NCI-H2081 (cell line): ENCODE data around the gene LRP1B.

Experiments
- DNase-seq, 2 experiments: peaks; one replicate each; lab custom pipeline; 2025; lab: John Stamatoyannopoulos, UW

Gene LRP1B

DNA sequence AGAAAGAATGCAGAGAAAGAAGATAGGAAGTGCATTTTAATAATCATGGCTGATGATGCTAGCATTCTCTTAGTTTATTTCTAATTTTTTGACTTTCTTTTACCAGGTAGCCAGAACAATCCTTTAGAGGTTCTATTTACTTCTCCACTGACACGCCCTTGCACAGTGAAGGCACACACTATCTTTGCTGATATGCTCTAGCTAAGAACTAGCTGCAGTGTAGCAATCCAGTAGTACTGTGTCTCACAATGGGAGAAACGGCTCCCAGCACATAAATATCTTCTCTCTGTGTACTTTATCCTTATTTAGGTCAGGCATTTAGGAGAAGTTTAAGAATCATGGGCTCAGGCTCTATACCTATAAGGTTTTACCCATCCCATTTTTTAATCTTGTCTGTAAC, 1005.4 kb downstream of the LRP1B start:
- no peak for DNase-seq

DNA sequence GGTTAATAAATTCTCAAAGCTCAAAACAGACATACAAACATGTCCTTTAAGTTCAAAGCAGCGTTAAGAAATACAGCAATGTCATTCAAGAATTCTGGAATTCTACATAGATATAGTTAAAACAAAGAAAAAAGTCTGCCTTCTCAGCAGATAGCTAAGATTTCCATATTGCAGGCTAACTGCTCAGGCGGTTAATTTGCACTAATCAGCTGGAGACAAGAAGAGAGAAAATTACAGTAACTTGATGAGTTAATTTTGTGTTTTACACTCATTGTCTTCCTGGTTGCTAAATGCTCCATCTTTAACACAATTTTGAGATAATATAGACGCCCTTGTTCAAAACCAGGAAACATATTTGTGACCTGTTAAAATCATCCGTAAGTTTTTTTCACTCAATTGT, 1012.0 kb downstream of the LRP1B start:
- DNase-seq: no peak

DNA sequence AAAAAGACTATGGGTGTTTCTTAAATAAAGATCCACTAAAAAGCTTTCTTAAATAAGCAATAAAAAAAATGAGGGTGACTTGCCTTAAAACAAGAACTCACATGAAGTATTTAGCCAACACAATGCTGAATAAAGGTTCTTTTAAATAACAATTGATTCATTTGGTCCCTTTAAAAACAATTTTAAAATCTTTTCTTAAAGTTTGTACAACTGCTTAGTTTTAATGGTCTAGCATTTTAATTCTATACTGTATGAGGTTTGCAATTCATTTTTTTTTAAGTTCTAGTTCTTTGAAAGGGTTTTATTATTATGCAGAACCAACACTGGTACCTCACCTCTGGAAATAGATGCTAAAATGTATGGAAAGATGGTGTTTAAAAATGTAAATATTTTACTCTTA, 1017.5 kb downstream of the LRP1B start:
- DNase-seq: no peak

DNA sequence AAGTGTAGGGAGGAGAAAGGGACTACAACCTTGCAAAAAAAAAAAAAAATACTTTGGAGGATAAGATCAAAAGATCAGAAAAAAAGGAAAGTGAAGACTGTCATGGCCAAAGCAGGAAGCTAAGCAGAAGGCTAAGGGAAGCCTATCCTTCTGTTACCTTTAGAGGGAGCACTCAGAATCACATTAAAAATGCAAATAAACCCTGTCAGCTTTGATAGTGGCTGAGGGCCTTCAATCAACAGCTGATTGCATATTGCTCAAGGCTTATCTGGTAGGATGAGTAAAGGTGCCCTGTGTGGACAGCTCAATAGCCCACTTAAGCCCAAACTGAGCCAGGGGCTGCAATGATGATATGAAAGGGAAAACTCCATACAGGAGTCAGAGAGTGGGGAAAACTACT, 1021.2 kb downstream of the LRP1B start:
- no peak for DNase-seq

DNA sequence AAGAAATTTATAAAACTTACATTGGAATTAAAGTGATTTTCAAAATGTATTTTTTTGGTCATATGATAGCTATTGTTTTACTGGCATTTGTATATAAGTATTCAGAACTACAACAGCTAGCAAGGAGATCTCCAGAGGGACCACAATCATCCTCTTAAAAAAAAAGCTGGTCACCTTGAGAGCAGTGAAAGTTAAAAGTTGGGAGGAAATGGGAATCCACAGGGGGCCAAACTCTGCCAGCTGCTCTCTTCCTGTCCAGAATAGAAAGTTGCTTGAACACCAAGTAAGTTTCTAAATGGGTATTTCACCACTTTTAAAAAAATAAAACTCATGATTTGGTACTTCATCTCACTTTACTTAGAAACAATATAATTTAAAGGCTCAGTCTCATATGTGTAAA, 1025.1 kb downstream of the LRP1B start:
- DNase-seq: no peak

DNA sequence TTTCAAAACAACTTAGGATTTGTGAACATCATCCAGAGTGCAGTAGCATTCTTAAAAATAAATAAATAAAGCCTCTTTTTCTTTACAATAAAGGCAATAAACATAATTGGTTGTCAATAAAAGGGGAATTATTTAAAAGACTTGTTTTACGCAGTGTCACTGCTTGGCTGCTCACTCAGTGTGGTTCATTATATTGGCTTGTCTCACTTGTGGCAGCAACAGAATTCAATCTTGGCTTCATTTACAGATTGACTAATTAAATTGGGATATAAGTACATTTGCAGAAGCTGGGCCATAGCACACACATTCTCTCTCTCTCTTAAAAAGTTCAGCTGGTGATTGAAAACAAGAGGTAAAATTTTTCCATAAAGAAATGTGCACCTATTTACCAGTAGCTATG, 1027.6 kb downstream of the LRP1B start:
- no peak for DNase-seq

DNA sequence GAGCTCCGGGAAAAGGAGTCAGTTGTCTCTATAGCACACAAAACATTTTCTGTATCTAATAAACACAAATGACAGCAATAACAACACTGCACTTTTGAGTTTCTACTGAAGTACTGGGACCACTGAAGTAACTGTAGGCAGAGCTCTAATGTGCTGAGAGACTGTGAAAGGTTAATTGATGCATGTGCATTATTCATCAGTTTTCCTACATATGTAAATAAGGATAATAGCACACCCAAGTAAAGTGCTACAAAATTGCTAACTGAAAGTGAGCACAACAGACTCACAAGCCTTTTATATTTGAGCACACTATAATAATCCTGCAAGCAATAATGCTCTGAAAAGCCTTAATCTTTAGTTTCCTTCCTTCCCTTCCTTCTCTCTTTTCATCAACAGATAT, 1051.6 kb downstream of the LRP1B start:
- DNase-seq: no peak

DNA sequence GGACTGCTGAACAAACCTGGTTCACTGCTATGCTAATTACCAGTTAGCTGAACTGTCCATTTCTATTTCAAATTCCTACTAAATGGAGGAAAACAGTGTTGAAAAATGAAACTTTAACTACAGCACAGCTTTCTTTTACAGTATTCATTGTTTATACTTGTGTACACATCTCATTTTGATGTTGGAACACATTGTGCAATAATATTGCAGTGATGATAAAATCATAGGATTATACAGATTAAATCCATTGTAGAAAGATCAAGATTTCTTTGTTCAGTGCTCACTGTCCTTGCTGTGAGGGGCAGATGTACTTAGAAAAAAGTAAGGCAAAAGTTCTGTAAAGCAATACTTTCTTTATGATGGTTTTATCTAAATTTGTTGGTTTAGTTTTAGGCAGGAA, 1055.1 kb downstream of the LRP1B start:
- DNase-seq: no peak

DNA sequence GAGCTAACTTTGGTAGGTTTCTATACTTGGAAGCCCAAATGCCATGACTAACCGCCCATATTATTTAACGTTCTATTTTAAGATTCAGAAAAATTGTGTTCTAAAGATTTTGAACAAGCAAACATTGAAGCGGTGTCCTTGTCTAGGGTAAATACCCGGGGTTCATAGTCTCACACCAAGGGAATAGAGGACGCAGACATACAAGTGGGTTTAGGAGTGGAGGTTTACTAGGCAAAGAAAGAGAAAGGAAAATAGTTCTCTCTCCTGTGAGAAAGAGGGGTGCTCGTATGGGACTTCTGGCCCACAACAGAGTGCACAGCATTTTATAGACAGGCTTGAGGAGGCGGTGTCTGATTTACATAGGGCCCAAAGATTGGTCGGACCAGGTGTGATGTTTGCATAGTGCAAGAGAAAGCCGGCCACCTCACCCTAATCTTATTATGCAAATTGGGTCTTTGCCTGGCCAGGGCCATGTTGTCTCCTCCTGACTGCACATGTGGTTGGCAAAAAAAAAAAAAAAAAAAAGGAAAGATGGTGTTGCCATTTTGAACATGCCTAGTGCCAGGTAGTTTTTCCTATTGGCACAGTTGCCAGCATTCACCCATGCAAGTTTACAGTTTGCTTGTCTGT, 1062.6 kb downstream of the LRP1B start:
- DNase-seq: no peak

DNA sequence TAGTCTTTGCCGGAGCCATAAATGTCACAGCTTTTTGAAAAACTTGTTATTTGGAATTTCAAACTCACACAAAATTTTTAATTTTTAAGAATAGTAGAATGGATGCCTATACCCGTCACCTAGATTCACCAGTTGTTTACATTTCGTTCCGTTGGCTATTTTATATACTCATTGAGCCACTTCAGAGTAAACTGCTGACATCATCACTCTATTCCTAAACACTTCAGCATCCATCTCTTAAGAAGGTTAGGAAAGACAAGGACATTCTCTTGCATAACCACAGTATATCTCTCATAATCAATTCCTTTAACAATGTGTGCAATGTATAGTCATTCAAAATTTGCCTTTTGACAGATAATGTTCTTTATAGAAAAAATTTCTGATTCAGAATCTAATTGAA, 1065.8 kb downstream of the LRP1B start:
- no peak for DNase-seq

DNA sequence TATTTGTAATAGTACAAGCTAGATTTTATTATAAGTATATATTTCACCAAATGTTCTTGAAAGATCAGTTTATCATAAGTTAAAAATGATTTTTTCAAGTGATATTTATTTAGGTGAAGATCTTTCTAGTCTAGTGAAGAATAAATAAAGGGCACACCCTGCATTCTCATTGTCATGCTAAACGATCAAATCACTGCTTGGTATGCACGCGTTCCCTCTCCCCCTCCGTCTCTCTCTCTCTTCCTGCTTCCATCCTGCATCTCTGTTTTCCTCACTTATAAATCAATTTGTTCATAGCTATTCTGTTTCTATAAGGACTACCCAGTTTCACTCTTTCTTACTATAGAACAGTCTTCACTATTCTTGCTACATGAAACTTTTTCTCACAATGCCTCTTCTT, 1067.4 kb downstream of the LRP1B start:
- no peak for DNase-seq

DNA sequence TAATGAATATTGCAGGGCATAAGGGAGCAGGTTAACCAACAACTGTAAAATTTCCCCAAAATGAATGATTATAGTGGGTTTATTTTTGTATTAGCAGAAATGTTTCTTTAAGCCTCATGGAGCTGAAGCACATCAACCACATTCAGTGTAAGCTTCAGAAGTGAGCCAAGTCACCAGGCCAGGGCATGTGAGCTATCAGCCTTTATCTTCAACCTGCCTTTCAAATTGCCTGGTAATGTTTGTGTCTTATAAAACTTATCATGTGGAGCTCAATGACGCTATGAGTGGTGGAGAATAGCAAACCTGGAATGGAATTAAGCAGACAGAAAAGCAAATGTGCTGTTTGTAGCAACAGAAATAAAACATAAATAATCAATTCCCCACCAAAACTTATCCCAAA, 1068.4 kb downstream of the LRP1B start:
- no peak for DNase-seq

DNA sequence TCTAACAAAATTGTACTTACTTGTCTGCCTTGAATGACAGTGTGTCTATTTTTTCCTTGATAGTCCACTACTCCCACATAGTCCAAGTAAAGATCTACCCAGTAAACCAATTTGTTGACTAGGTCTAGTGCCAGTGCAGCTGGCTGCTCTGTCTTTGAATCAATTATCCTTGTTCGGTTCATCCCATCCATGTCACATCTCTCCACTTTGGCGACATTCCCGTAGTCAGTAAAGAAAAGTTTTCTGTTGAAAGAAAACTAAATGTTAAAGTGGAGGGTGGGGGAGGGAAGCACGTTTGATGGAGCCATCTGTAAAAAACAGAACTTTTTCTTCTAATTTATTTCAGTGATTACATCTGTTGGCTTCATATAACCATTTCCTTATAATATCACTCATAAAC, 1068.8 kb downstream of the LRP1B start:
- DNase-seq: no peak

DNA sequence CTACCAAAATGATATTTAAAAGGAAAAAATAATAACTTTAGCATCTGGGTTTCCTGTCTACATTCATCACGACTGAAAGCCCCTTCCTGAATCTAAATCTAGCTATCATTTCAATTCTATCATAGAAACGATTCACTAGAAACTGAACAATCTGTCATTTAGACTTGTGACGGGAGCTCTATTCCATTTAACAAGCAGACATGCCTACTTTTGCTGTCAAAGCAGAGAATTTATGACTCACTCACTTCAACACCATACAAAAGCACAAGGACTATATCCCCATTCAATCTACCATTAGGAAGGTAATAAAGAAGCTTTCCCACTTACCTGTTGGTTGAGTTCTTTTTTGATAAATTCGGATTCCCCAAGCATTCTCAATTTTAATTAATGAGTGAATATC, 1072.3 kb downstream of the LRP1B start:
- no peak for DNase-seq

DNA sequence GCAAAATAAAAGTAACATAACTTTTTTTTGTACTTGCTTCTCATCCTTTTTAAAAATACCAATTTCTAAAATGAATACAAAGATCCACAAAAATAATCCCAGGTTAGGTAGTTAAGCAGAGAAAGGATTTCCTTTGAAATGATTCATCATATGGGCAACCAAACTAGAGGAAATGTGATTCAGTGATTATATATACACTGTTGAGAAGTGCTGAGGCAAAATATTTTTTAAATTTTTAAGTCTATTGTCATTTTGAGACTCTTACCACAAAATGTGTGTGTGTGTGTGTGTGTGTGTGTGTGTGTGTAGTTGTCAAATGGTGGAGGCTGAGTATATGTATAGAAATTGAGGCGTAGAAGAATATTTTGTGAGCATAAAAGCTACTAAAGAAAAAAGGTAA, 1075.3 kb downstream of the LRP1B start:
- DNase-seq: no peak

DNA sequence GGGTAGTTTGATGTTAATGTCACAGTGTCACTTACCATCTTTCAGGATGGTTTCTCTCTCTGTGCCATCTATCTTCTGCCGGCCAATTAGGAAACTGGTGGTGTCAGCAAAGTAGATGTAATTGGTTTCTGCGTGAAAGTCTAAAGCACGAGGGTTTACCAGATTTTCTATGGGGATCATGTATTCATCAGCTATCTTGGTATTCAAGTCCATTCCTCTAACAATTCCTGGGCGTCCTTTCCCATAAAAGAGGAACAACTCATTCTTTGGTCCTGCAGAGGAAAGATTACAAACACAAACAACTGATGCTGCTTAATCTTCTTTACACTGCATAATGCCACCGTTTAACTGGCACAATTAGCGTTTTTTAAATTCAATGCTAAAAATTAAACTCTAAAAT, 1081.9 kb downstream of the LRP1B start:
- DNase-seq: no peak

DNA sequence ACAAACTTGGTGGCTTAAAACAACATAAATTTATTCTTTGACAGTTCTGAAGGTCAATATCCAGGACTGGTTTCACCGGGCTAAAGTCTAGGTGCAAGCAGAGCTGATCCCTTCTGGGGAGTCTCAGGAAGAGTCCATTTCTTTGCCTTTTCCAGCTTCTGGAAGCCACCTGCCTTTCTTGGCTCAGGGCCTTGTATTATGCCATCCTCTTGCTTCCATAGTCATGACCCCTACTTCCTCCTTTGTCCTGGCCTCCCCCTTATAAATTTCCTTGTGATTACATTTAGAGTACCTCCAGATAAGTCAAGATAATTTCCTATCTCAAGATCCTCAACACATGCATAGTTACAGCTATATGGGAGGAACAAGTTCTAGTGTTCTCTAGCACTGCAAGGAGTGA, 1089.5 kb downstream of the LRP1B start:
- no peak for DNase-seq

DNA sequence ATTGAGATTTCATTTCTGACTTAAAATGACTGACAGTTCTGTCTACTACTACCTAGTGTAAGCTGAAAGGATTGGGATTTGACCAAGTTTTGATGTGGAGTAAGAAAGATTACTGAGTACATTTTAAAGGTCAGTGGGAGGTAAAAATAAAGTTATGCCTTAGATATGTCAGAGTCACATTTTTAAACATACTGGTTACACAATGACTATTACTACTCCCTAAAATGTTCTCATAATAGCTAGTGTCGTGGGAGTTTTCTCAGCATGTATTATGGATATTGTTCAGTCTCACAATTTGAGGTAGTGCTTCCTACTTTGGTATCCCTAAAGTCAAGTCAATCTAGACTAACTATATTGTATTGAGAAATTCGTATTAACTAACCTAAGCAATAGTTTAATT, 1092.5 kb downstream of the LRP1B start:
- no peak for DNase-seq

DNA sequence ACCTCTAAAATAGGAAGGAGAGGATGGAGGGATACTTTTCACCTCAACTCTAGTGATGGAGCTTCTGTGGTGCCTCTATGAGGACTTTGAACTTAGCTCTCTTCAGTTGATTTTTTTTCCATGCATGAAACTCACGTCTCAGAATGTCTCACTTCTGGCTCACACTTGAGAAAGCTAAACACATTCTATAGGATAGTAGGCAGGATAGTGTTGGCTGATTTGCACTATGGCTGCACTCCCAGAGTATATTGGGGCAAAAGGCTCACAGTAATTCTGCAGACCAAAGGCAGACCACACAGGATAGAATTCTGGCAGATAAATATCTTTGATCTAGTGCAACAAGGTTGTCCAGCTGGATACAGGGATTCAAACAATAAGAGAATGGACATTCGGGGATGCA, 1093.5 kb downstream of the LRP1B start:
- DNase-seq: no peak

DNA sequence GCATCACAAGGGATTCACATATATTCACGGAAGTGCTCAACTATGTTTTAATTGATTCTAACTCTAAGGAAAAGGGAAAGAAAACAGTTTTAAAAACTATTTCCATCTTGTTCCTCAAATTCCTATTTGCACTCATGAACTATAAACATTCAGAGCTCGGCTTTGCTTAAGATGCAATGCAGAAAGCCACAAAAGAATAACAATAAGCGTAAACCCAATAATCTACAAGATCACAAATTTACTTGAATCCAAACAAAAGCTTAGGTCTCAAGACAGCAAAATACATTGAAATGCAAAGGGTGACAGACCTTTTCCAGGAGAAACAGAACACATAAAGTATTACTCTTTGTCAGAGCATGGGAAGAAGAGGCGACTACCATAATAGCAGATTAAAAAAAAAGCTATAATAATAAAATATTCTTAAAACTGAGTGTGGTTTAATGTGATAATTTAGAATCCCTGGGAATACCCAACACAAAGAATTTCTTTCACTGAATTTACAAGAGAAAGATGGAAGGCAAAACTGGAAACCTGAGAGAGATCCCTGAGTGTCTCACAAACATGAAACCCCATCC, 1094.9 kb downstream of the LRP1B start:
- no peak for DNase-seq

DNA sequence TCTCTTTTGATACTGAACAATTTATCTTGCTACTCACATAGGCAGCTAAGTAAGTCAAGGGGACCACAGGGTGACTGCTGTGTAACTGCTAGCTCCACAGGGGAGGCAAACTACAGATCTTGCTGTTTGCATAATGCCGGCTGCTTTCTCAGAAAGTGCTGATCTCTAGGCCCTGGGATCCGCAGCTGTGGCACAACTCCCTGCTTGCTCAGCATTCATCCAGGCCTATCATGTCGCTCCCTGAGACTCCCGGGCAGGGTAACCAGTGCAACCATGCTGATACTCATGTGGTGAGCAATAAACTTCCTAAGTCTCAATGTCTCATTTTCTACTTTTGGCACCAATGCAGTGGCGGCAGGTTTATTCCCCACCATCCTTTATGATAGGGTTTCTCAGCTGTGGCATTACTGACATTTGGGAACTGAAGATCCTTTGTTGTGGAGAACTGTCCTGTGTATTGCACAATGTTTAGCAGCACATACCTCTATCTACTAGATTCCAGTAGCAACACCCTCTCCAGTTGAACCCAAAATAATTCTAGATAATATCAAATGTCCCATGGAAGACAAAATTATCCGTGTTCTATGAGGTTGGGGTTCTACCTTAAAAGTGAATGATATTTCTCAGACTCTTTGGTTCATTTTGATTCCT, 1101.3 kb downstream of the LRP1B start:
- no peak for DNase-seq

DNA sequence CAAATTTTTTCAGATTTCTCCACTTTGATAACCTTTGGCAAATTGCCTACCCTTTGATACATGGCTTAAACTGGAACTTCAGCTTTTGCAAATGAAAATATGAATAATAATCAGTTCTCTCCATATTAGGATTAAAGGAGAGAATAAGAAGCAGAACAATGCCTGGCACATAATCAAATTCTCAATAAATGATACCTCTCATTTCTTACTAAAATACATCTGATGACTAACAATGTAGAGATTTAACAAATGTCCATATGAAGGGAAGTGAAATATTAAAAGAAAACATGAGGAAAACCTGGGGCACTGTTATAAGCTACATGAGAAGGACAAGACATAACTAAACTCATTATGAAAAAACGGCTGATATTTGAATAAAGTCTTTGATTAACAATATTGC, 1103.6 kb downstream of the LRP1B start:
- no peak for DNase-seq

DNA sequence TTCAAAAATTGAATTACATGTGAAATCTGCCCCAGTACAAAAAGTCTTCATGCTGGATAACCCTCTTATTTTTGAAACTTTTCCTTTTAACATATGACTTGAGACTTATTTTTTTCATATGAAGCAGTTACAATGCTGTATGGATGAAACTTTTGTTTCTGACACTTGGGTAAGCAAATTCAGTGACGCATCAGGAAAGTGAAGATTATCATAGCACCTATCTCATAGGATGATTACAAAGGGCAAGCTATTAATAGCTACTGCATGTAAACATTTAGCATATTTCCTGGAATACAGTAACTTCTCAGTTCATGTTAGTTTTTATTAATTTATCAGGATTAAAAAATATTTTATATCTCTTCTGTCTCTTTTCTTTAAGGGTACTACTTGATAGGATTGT, 1109.2 kb downstream of the LRP1B start:
- no peak for DNase-seq

DNA sequence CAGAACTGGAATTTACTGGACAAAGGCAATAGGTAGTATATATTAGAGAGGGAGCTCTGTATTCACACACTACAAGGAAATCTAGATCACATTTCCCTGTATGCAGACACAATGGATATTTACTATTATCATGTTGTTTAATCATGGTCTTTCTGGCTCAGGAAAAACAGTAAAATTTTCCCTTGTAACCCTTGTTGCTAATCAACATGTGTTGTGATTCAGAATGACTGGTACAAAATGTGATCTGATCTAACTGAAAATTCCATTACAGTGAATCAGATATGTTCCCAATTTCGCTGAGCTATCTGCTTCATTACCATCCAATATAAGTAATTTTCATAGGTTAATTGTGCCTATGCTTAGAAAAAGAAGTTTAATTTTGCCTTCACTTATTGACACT, 1109.7 kb downstream of the LRP1B start:
- DNase-seq: no peak
